ENCODE results near the gene SGCB.

DNA sequence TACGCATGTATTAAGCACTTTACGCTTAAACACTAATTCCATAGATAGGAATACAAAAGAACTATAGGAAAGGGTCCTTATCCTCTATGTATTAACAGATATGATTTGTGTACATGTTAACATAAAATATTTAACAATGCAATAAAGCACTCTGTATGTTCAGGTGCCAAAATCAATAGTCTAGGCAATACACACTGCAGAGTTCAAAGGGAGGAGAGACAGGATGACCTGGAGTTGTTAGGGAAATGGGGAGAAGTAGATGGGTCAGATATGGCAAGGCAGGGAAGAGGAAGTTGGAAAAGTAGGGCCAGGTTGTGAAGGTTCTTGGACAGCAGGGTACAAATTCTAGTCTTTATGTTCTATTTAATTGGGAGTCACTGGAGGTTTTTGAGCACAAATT is 2.9 kb downstream of the SGCB start:
- TF ChIP-seq, protein P1, sequence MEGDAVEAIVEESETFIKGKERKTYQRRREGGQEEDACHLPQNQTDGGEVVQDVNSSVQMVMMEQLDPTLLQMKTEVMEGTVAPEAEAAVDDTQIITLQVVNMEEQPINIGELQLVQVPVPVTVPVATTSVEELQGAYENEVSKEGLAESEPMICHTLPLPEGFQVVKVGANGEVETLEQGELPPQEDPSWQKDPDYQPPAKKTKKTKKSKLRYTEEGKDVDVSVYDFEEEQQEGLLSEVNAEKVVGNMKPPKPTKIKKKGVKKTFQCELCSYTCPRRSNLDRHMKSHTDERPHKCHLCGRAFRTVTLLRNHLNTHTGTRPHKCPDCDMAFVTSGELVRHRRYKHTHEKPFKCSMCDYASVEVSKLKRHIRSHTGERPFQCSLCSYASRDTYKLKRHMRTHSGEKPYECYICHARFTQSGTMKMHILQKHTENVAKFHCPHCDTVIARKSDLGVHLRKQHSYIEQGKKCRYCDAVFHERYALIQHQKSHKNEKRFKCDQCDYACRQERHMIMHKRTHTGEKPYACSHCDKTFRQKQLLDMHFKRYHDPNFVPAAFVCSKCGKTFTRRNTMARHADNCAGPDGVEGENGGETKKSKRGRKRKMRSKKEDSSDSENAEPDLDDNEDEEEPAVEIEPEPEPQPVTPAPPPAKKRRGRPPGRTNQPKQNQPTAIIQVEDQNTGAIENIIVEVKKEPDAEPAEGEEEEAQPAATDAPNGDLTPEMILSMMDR (IDR thresholded peaks at IDR 0.05; ENCODE audit: low read depth, low read length, poor library complexity, severe bottlenecking) = no peak
- TF ChIP-seq EZH2phosphoT487 (IDR thresholded peaks at IDR 0.05; ENCODE audit: borderline replicate concordance, low read length) = no peak

All from DOHH2 (cell line).